PC-3 (cell line): Measurements from ENCODE around the gene IL10. TPM values are rescaled to one million over a fixed set of nuclear protein-coding genes. Genes with fewer than 3 reads are reported as not detected.

Source experiments
- ATAC-seq: fragments of 200-7000 bp; cut with Tn5 transposase; 2 replicates; pipeline ENCODE4 v1.9.1; 2020; ENCODE audit warnings: mild to moderate bottlenecking, moderate library complexity
- BruUV-seq: library from RNA; stranded (reverse); fragments of 400-500 nt; replicated peaks from 2 replicates; lab custom pipeline; 2021; lab: Mats Ljungman, UMichigan
- CTCF ChIA-PET: fragments of 300-600 bp; sonication (Branson Sonifier 250); formaldehyde crosslinking; loops from one replicate; lab custom pipeline; 2022; ENCODE audit warnings: antibody characterized with exemption; lab: Charles Lee
- POLR2A ChIA-PET: fragments of 300-600 bp; sonication (Branson Sonifier 250); formaldehyde crosslinking; loops from one replicate; lab custom pipeline; 2022; ENCODE audit warnings: antibody characterized with exemption; ENCODE audit not compliant: unreplicated experiment; lab: Charles Lee
- DNase-seq: peaks from one replicate; pipeline ENCODE4 v3.0.0-alpha.2; 2015
- H2AFZ ChIP-seq: fragments of 300-600 bp; sonication (generic); 2 replicates; pipeline ENCODE4 v1.6.0; 2016; ENCODE audit warnings: antibody characterized with exemption, low read length
- H3F3A ChIP-seq: fragments of 300-600 bp; sonication (generic); one replicate; pipeline ENCODE4 v1.6.0; 2017; ENCODE audit warnings: antibody characterized with exemption, low read length, control low read depth, mild to moderate bottlenecking; ENCODE audit not compliant: unreplicated experiment
- H3K27ac ChIP-seq: fragments of 300-600 bp; sonication (generic); 2 replicates; pipeline ENCODE4 v1.5.1; 2016; ENCODE audit warnings: mild to moderate bottlenecking, low read length
- H3K27me3 ChIP-seq: fragments of 300-600 bp; sonication (generic); 2 replicates; pipeline ENCODE4 v1.6.1; 2016; ENCODE audit warnings: low read length, mixed read lengths
- H3K36me3 ChIP-seq: fragments of 300-600 bp; sonication (generic); 2 replicates; pipeline ENCODE4 v1.6.1; 2016; ENCODE audit warnings: low read depth, mixed run types, low read length, mixed read lengths
- H3K4me1 ChIP-seq: fragments of 300-600 bp; sonication (generic); 2 replicates; pipeline ENCODE4 v1.5.1; 2016; ENCODE audit warnings: low read length; ENCODE audit not compliant: insufficient read depth
- H3K4me2 ChIP-seq: fragments of 300-600 bp; sonication (generic); 2 replicates; pipeline ENCODE4 v1.6.0; 2016; ENCODE audit warnings: low read length
- H3K4me3 ChIP-seq: fragments of 300-600 bp; sonication (generic); 2 replicates; pipeline ENCODE4 v1.5.1; 2016; ENCODE audit warnings: mild to moderate bottlenecking, low read length, mixed read lengths
- H3K79me2 ChIP-seq: fragments of 300-600 bp; sonication (generic); 2 replicates; pipeline ENCODE4 v1.6.1; 2017; ENCODE audit warnings: low read length, mixed read lengths
- H3K9ac ChIP-seq: fragments of 300-600 bp; sonication (generic); 2 replicates; pipeline ENCODE4 v1.6.0; 2016; ENCODE audit warnings: mild to moderate bottlenecking, low read length
- H3K9me2 ChIP-seq: fragments of 300-600 bp; sonication (generic); replicated peaks from 2 replicates; pipeline ENCODE4 v1.6.1; 2016; ENCODE audit warnings: mixed run types, low read length, mixed read lengths
- H3K9me3 ChIP-seq: fragments of 300-600 bp; sonication (generic); 2 replicates; pipeline ENCODE4 v1.6.1; 2016; ENCODE audit warnings: low read length, mixed read lengths
- H4K20me1 ChIP-seq: fragments of 300-600 bp; sonication (generic); 2 replicates; pipeline ENCODE4 v1.6.1; 2016; ENCODE audit warnings: low read length, mixed read lengths
- EZH2 ChIP-seq: fragments of 300-600 bp; sonication (generic); IDR thresholded peaks from one replicate; pipeline ENCODE4 v1.6.1; 2017; ENCODE audit warnings: antibody characterized with exemption, mild to moderate bottlenecking, low read length; ENCODE audit not compliant: unreplicated experiment
- EZH2phosphoT487 ChIP-seq: fragments of 300-600 bp; sonication (generic); IDR thresholded peaks from 2 replicates; pipeline ENCODE4 v1.6.1; 2018; ENCODE audit warnings: mild to moderate bottlenecking, antibody characterized with exemption, low read length, borderline replicate concordance
- intact Hi-C: fragments of 100-400 bp; cut with micrococcal nuclease; formaldehyde crosslinking; loops from 2 replicates; pipeline ENCODE4 v1.9.0; 2023
- total RNA-seq: library from RNA; depleted of rRNA; stranded (reverse); fragments of >200 nt; gene quantifications from 2 replicates; pipeline ENCODE4 v1.2.3, GENCODE V29; 2014
- TF ChIP-seq, protein P1 (sequence below): fragments of 300-600 bp; sonication (generic); conservative IDR thresholded peaks from 2 replicates; pipeline ENCODE4 v1.5.1; 2017; ENCODE audit warnings: antibody characterized with exemption, low read depth, mild to moderate bottlenecking, low read length

Gene IL10
- total RNA-seq, 1 experiment from 2014 or later = not detected

- Histone ChIP-seq H4K20me1 (no peaks in the 10 kb centered on the region), H3K4me3 (no peak overlapping the region), H3K9ac (no peak overlapping the region), H3K9me2 (no peaks in the 10 kb centered on the region), H3K4me2 (no peak overlapping the region), H3K27ac (no peak overlapping the region), H2AFZ (no peak overlapping the region), H3F3A (no peaks in the 10 kb centered on the region), H3K4me1 (no peaks in the 10 kb centered on the region), H3K9me3 (no peaks in the 10 kb centered on the region), H3K79me2 (no peaks in the 10 kb centered on the region), H3K36me3 (no peaks in the 10 kb centered on the region), H3K27me3 (peaks cover 16% of the 10 kb centered on the region)
- intact Hi-C loops = no loop called here
- ATAC-seq = no peak
- BruUV-seq = no TSS peak
- DNase-seq = no peak
- POLR2A ChIA-PET = no interaction called here
- CTCF ChIA-PET = no interaction called here
- TF ChIP-seq EZH2 = no peak
- TF ChIP-seq, protein P1, sequence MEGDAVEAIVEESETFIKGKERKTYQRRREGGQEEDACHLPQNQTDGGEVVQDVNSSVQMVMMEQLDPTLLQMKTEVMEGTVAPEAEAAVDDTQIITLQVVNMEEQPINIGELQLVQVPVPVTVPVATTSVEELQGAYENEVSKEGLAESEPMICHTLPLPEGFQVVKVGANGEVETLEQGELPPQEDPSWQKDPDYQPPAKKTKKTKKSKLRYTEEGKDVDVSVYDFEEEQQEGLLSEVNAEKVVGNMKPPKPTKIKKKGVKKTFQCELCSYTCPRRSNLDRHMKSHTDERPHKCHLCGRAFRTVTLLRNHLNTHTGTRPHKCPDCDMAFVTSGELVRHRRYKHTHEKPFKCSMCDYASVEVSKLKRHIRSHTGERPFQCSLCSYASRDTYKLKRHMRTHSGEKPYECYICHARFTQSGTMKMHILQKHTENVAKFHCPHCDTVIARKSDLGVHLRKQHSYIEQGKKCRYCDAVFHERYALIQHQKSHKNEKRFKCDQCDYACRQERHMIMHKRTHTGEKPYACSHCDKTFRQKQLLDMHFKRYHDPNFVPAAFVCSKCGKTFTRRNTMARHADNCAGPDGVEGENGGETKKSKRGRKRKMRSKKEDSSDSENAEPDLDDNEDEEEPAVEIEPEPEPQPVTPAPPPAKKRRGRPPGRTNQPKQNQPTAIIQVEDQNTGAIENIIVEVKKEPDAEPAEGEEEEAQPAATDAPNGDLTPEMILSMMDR = no peak
- no peak for TF ChIP-seq EZH2phosphoT487
Measured at GRCh38 chr1:206794294-206794908, 22.1 kb upstream of the IL10 start.

- Histone ChIP-seq H3F3A (no peaks in the 10 kb centered on the region), H3K4me3 (no peak overlapping the region), H2AFZ (no peak overlapping the region), H3K9ac (no peak overlapping the region), H3K79me2 (no peaks in the 10 kb centered on the region), H3K4me2 (no peak overlapping the region), H3K4me1 (no peaks in the 10 kb centered on the region), H3K36me3 (no peaks in the 10 kb centered on the region), H3K9me2 (no peaks in the 10 kb centered on the region), H4K20me1 (no peaks in the 10 kb centered on the region), H3K9me3 (no peaks in the 10 kb centered on the region), H3K27me3 (peaks cover 24% of the 10 kb centered on the region), H3K27ac (no peak overlapping the region)
- TF ChIP-seq EZH2phosphoT487 = no peak
- TF ChIP-seq, protein P1 = no peak
- BruUV-seq = no TSS peak
- CTCF ChIA-PET = no interaction called here
- POLR2A ChIA-PET = no interaction called here
- DNase-seq = no peak
- ATAC-seq = no peak
- intact Hi-C loops = no loop called here
Measured at GRCh38 chr1:206793620-206794019, 21.3 kb upstream of the IL10 start.

- Histone ChIP-seq H3K9ac (no peak overlapping the region), H3K4me3 (no peak overlapping the region), H3K27ac (no peak overlapping the region), H3K36me3 (no peaks in the 10 kb centered on the region), H3K4me1 (no peaks in the 10 kb centered on the region), H3K4me2 (no peak overlapping the region), H2AFZ (no peak overlapping the region), H4K20me1 (no peaks in the 10 kb centered on the region), H3F3A (no peaks in the 10 kb centered on the region), H3K27me3 (peaks cover 29% of the 10 kb centered on the region), H3K9me3 (no peaks in the 10 kb centered on the region), H3K79me2 (no peaks in the 10 kb centered on the region), H3K9me2 (no peaks in the 10 kb centered on the region)
- DNase-seq (no peak), ATAC-seq (no peak)
- ChIA-PET CTCF (no interaction called here), POLR2A (no interaction called here)
- intact Hi-C loops = loop anchor here (1.0 kb wide), 1 partner anchor 11 kb away; no protein-coding TSS in a partner anchor
- TF ChIP-seq EZH2 (no peak), EZH2phosphoT487 (no peak)
- TF ChIP-seq, protein P1 = no peak
- no TSS peak for BruUV-seq
Measured at GRCh38 chr1:206792939-206793607, 20.8 kb upstream of the IL10 start.
